Subcutaneous adipose tissue (tissue), 4 donors: ENCODE results near the gene NR0B2. TPM values are rescaled to one million over a fixed set of nuclear protein-coding genes. Genes with fewer than 3 reads are reported as not detected.

Experiments used
- CTCF ChIP-seq: fragments of 450-650 bp; IDR thresholded peaks from one replicate; pipeline ENCODE4 v1.5.1; 2016; ENCODE audit warnings: low read depth, mild to moderate bottlenecking, control low read depth, antibody characterized with exemption, moderate library complexity
- total RNA-seq, 4 donors: library from RNA; depleted of rRNA; stranded (reverse); fragments of >200 nt; gene quantifications; one replicate each; pipeline ENCODE4 v1.1.0, GENCODE V29; 2016

NR0B2 gene
- total RNA-seq, 4 donors from 2014 or later: not detected

GRCh38 chr1:26913389-26913753 is 404 bp downstream of the NR0B2 start:
- no peak for TF ChIP-seq CTCF

- no peak for TF ChIP-seq CTCF
These were observed 1.7 kb downstream of the NR0B2 start for GRCh38 chr1:26912147-26912490.

- no peak for TF ChIP-seq CTCF
These were observed 2.2 kb downstream of the NR0B2 start for GRCh38 chr1:26911399-26912146.

GRCh38 chr1:26910343-26911160 is 3.2 kb downstream of the NR0B2 start:
- TF ChIP-seq CTCF: no peak

GRCh38 chr1:26909951-26910342 is 3.8 kb downstream of the NR0B2 start:
- TF ChIP-seq CTCF: no peak

- TF ChIP-seq CTCF: no peak
These were observed 6.5 kb downstream of the NR0B2 start for GRCh38 chr1:26907071-26907917.
